ENCODE results near the gene ERC1.
"Not testable (repeated sequence)": the region's sequence is repeated elsewhere in the genome, so short reads cannot be mapped to it uniquely, and the experiment has no call there.

ERC1 gene

GRCh38 chr12:1034243-1034642, 43.2 kb downstream of the ERC1 start:
- DNase-seq = no peak

- peak; percentile 7 for DNase-seq
These were observed 43.9 kb downstream of the ERC1 start for GRCh38 chr12:1034751-1035457.

GRCh38 chr12:1041478-1041877, 50.5 kb downstream of the ERC1 start:
- no peak for DNase-seq

- DNase-seq = no peak
These were observed 53.2 kb downstream of the ERC1 start for GRCh38 chr12:1044199-1044598.

- no peak for DNase-seq
These were observed 53.7 kb downstream of the ERC1 start for GRCh38 chr12:1044696-1045095.

- no peak for DNase-seq
These were observed 55.7 kb downstream of the ERC1 start for GRCh38 chr12:1046727-1047126.

- peak; percentile 93 for DNase-seq
These were observed 57.1 kb downstream of the ERC1 start for GRCh38 chr12:1047898-1048660.

- no peak for DNase-seq
These were observed 59.2 kb downstream of the ERC1 start for GRCh38 chr12:1050059-1050707.

GRCh38 chr12:1051672-1052071, 60.6 kb downstream of the ERC1 start:
- not testable (repeated sequence) for DNase-seq

GRCh38 chr12:1053690-1054089, 62.7 kb downstream of the ERC1 start:
- DNase-seq = no peak

GRCh38 chr12:1054117-1054870, 63.3 kb downstream of the ERC1 start:
- no peak for DNase-seq

GRCh38 chr12:1056390-1056789, 65.4 kb downstream of the ERC1 start:
- no peak for DNase-seq

- no peak for DNase-seq
These were observed 67.4 kb downstream of the ERC1 start for GRCh38 chr12:1058423-1058822.

GRCh38 chr12:1059162-1059561, 68.1 kb downstream of the ERC1 start:
- DNase-seq = no peak

GRCh38 chr12:1063852-1064251, 72.8 kb downstream of the ERC1 start:
- DNase-seq = no peak

GRCh38 chr12:1064317-1064716, 73.3 kb downstream of the ERC1 start:
- no peak for DNase-seq

- DNase-seq = no peak
These were observed 74.6 kb downstream of the ERC1 start for GRCh38 chr12:1065629-1066028.

GRCh38 chr12:1069846-1070245, 78.8 kb downstream of the ERC1 start:
- no peak for DNase-seq

- DNase-seq = no peak
These were observed 80.2 kb downstream of the ERC1 start for GRCh38 chr12:1071182-1071581.

- DNase-seq = no peak
These were observed 82.6 kb downstream of the ERC1 start for GRCh38 chr12:1073652-1074051.

GRCh38 chr12:1077036-1077803, 86.2 kb downstream of the ERC1 start:
- DNase-seq = no peak

GRCh38 chr12:1078002-1078401, 87.0 kb downstream of the ERC1 start:
- DNase-seq = no peak
